Type B pancreatic cell (in vitro differentiated cells): Measurements from ENCODE around the gene TTLL4. TPM values are rescaled to one million over a fixed set of nuclear protein-coding genes. Genes with fewer than 3 reads are reported as not detected.

Experiments used
- DNase-seq: peaks from one replicate; pipeline ENCODE4 v3.0.0; 2021; ENCODE audit warnings: mixed read lengths; ENCODE audit not compliant: unreplicated experiment; ENCODE audit errors: extremely low spot score
- H3K27ac Mint-ChIP-seq: 2 replicates; pipeline ENCODE4 v1.8.0; 2021; ENCODE audit warnings: mild to moderate bottlenecking, mixed read lengths
- H3K27me3 Mint-ChIP-seq: 2 replicates; pipeline ENCODE4 v1.8.0; 2021; ENCODE audit warnings: mixed read lengths
- H3K36me3 Mint-ChIP-seq: 2 replicates; pipeline ENCODE4 v1.8.0; 2021; ENCODE audit warnings: mixed read lengths
- H3K4me1 Mint-ChIP-seq: one replicate; pipeline ENCODE4 v1.8.0; 2021; ENCODE audit warnings: mixed read lengths; ENCODE audit not compliant: unreplicated experiment
- H3K4me3 Mint-ChIP-seq: 2 replicates; pipeline ENCODE4 v1.8.0; 2021; ENCODE audit warnings: mild to moderate bottlenecking, mixed read lengths
- H3K9me3 Mint-ChIP-seq: 2 replicates; pipeline ENCODE4 v1.8.0; 2021; ENCODE audit warnings: mixed read lengths
- total RNA-seq: library from RNA; stranded (reverse); gene quantifications from 2 replicates; pipeline ENCODE4 v1.2.1, GENCODE V29; 2021; ENCODE audit warnings: low replicate concordance
- TF ChIP-seq, protein P1 (sequence below): fragments of 200-600 bp; sonication (generic); conservative IDR thresholded peaks from 2 replicates; pipeline ENCODE4 v1.5.0; 2021; ENCODE audit warnings: antibody characterized with exemption, mild to moderate bottlenecking

Gene TTLL4
- total RNA-seq, 1 donor from 2014 or later, result 79.8 TPM

DNA sequence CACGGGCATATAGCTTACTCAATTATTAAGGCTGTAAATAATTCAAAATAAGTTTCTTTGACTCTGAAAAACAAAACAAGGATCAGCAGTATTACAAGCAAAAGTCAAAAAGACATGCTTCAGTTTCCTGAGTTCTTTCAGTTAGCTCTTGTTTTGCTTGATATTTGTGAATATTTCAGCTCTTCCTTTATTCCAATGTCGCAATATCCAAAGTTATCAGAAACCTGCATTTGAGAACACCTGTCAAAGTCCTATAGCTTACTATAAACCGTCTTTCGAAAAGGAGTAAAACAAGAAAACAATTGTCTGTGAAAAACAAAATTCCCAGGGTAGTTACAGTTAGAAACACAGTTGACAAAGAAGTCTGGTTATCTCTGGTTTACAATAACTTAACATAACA, 86.1 kb downstream of the TTLL4 start:
- H3K9me3 Mint-ChIP-seq, result no peaks in the 10 kb centered on the region
- no peaks in the 10 kb centered on the region for H3K36me3 Mint-ChIP-seq
- TF ChIP-seq, protein P1, sequence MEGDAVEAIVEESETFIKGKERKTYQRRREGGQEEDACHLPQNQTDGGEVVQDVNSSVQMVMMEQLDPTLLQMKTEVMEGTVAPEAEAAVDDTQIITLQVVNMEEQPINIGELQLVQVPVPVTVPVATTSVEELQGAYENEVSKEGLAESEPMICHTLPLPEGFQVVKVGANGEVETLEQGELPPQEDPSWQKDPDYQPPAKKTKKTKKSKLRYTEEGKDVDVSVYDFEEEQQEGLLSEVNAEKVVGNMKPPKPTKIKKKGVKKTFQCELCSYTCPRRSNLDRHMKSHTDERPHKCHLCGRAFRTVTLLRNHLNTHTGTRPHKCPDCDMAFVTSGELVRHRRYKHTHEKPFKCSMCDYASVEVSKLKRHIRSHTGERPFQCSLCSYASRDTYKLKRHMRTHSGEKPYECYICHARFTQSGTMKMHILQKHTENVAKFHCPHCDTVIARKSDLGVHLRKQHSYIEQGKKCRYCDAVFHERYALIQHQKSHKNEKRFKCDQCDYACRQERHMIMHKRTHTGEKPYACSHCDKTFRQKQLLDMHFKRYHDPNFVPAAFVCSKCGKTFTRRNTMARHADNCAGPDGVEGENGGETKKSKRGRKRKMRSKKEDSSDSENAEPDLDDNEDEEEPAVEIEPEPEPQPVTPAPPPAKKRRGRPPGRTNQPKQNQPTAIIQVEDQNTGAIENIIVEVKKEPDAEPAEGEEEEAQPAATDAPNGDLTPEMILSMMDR, result no peak
- DNase-seq, result no peak
- H3K27me3 Mint-ChIP-seq, result peaks cover 4% of the 10 kb centered on the region
- no peak overlapping the region for H3K27ac Mint-ChIP-seq
- peaks cover 11% of the 10 kb centered on the region for H3K4me1 Mint-ChIP-seq
- no peak overlapping the region for H3K4me3 Mint-ChIP-seq

DNA sequence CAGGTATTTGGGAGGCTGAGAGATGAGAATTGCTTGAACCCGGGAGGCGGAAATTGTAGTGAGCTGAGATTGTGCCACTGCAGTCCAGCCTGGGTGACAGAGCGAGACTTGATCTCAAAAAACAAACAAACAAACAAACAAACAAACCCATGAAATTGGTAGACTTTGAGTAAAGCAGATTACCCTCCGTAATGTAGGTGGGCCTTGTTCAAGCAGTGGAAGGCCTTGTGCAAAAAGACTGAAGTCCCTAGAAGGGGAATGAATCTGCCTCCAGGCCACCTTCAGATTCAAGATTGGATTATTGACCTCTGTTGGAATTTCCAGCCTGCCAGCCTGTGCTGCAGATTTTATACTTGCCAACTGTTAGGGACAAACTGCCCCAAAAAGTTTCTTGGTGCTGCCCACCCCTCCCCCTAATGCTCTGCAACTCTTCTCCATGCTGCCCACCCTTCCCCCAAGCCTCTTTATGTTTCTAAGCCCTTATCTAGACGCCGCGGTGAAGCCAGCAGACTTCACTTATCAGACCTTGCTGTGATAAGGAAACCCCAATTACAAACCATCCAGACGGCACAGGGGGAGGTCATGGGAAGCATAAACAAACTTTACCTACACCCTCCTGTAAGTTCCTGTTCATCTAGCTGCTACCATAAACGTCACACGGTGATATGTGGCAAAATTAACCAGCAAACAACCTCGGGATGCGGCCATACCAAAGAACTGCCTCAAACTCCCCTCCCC, 88.3 kb downstream of the TTLL4 start:
- H3K27ac Mint-ChIP-seq, result no peak overlapping the region

DNA sequence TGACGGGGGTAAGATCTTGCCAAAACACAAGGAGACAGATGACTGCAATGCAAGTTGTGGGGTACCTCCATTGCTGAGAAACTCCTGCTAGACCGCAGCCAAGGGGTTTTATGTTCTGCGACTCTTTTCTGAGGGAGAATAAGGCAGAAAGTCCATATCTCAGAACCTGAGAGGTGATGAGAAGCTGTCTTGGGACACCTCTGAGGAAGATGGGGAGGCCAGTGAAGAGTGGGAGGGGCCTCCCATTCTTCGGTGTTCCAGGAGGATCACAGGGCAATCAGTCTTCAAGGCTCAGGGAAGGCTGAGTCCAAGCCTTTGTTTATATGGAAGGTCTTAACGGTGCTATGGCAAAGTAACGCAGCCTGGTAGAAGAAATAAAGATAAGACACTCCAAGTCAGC, 89.4 kb downstream of the TTLL4 start:
- H3K9me3 Mint-ChIP-seq, result peaks cover 4% of the 10 kb centered on the region
- H3K4me1 Mint-ChIP-seq, result peaks cover 11% of the 10 kb centered on the region
- no peak overlapping the region for H3K27ac Mint-ChIP-seq
- H3K36me3 Mint-ChIP-seq, result no peaks in the 10 kb centered on the region
- DNase-seq, result no peak
- TF ChIP-seq, protein P1, result no peak
- no peak overlapping the region for H3K4me3 Mint-ChIP-seq
- peaks cover 4% of the 10 kb centered on the region for H3K27me3 Mint-ChIP-seq

More for the DNA sequence above, 88.3 kb downstream of the TTLL4 start:
- Mint-ChIP-seq H3K36me3 (no peaks in the 10 kb centered on the region), H3K9me3 (no peaks in the 10 kb centered on the region), H3K4me1 (peaks cover 11% of the 10 kb centered on the region), H3K27me3 (peaks cover 4% of the 10 kb centered on the region), H3K4me3 (no peak overlapping the region)
- TF ChIP-seq, protein P1, result no peak
- no peak for DNase-seq

DNA sequence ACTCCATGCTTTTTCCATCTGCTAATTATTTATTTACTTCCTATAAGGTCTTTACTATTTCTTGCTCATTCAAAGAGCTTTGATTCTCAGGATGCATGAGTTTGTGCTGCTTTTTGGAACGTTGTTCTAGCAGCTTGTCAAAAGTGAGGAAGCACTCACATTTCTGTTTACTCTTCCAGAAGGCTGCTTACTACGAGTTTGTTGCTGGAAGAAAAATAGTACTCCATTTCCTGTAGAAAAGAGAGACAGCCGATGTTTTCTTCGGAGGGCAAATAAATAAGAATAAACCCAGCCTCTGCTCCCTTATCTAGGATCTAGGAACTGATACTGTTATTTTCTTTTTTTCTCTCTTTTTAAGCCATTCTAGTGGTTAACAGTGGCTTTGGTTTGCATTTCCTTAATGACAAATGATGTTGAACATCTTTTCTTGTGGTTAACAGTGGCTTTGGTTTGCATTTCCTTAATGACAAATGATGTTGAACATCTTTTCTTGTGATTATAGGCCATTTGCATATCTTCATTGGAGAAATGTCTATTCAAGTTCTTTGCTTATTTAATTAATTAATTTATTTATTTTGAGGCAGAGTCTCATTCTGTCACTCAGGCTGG, 91.9 kb downstream of the TTLL4 start:
- Mint-ChIP-seq H3K9me3 (peaks cover 8% of the 10 kb centered on the region), H3K27me3 (peaks cover 4% of the 10 kb centered on the region), H3K4me3 (no peak overlapping the region), H3K27ac (no peak overlapping the region), H3K36me3 (no peaks in the 10 kb centered on the region), H3K4me1 (peaks cover 28% of the 10 kb centered on the region)
- TF ChIP-seq, protein P1, result no peak
- DNase-seq, result no peak

DNA sequence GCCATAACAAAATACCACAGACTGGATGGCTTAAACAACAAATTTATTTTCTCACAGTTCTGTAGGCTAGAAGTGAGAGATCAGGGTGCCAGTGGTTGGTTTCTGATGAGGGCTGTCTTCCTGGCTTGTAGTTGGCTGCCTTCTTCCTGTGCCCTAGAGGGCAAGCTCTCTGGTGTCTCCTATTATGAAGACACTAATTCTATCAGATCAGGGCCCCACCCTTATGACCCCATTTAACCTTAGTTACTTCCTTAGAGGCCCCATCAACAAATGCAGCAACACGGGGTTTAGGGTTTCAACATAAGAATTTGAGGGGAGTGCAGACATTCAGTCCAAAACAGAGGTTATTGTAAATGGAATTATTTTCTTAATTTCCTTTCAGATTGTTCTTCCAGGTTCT, 94.2 kb downstream of the TTLL4 start:
- H3K36me3 Mint-ChIP-seq, result no peaks in the 10 kb centered on the region
- peaks cover 8% of the 10 kb centered on the region for H3K9me3 Mint-ChIP-seq
- H3K4me1 Mint-ChIP-seq, result peaks cover 19% of the 10 kb centered on the region
- TF ChIP-seq, protein P1, result no peak
- H3K27ac Mint-ChIP-seq, result no peak overlapping the region
- H3K27me3 Mint-ChIP-seq, result peaks cover 2% of the 10 kb centered on the region
- no peak overlapping the region for H3K4me3 Mint-ChIP-seq
- DNase-seq, result no peak

Other genes starting within 250 kb of the TTLL4 start
- 16.5 and 22.9 TPM in 2 replicates for gene USP37, start 142.5 kb upstream of the TTLL4 start, total RNA-seq
- 42.9 and 59.4 TPM in 2 replicates for gene CNOT9, start 142.0 kb upstream of the TTLL4 start, total RNA-seq
- gene PLCD4, start 102.9 kb upstream of the TTLL4 start, total RNA-seq, result 0.40 and 1.4 TPM in 2 replicates
- gene ZNF142, start 51.2 kb upstream of the TTLL4 start, total RNA-seq, result 35.0 and 38.3 TPM in 2 replicates
- 46.0 and 64.2 TPM in 2 replicates for gene BCS1L, start 51.2 kb upstream of the TTLL4 start, total RNA-seq
- 22.8 and 30.5 TPM in 2 replicates for gene RNF25, start 38.8 kb upstream of the TTLL4 start, total RNA-seq
- gene STK36, start 38.7 kb upstream of the TTLL4 start, total RNA-seq, result 60.4 and 102 TPM in 2 replicates
- 6.5 and 6.9 TPM in 2 replicates for gene CYP27A1, start 71.3 kb downstream of the TTLL4 start, total RNA-seq
- gene PRKAG3, start 121.0 kb downstream of the TTLL4 start, total RNA-seq, result not detected in 2 replicates
- gene WNT6, start 149.0 kb downstream of the TTLL4 start, total RNA-seq, result 24.7 and 123 TPM in 2 replicates
- gene WNT10A, start 170.0 kb downstream of the TTLL4 start, total RNA-seq, result 5.5 and 31.8 TPM in 2 replicates
- gene CDK5R2, start 248.8 kb downstream of the TTLL4 start, total RNA-seq, result 5.9 and 10.0 TPM in 2 replicates